A549 (cell line): ENCODE results near the gene MUC5AC. TPM values are rescaled to one million over a fixed set of nuclear protein-coding genes. Genes with fewer than 3 reads are reported as not detected.

Experiments used
- ATAC-seq, 2 experiments: fragments of 200-7000 bp in 1 of 2; fragments of >200 bp in 1 of 2; cut with Nextera tagmentation in 1 of 2; cut with Tn5 transposase in 1 of 2; 3 replicates each; pipeline versions ENCODE4 v1.8.0 to v1.9.1; 2018 to 2020; ENCODE audit warnings: mild to moderate bottlenecking in 1 of 2, moderate library complexity in 1 of 2
- CTCF ChIA-PET: fragments of 300-600 bp; sonication (Branson Sonifier 250); formaldehyde crosslinking; extraction: SDS; loops from one replicate; lab custom pipeline; 2021; ENCODE audit warnings: antibody characterized with exemption, inconsistent platforms; lab: Yijun Ruan, JAX
- POLR2A ChIA-PET: fragments of 350-600 bp; formaldehyde crosslinking; extraction: SDS; loops from one replicate; lab custom pipeline; 2021; ENCODE audit warnings: antibody characterized with exemption, inconsistent platforms; lab: Yijun Ruan, JAX
- DNase-seq, 2 experiments: peaks; one replicate each; pipeline versions ENCODE4 v3.0.0 to v3.0.0-alpha.2; 2011 to 2016; ENCODE audit warnings: low read depth in 1 of 2, low spot score in 1 of 2
- FAIRE-seq: peaks from 2 replicates; lab custom pipeline; 2011; peaks lifted over from hg19 to GRCh38; lab: Jason Lieb, UNC
- H3K27ac ChIP-seq, 2 experiments: fragments of >200 bp; sonication (Bioruptor Twin); formaldehyde crosslinking; 3 replicates each; pipeline ENCODE4 v1.5.1; 2016 to 2017
- H3K4me1 ChIP-seq: fragments of >200 bp; sonication (Bioruptor Twin); formaldehyde crosslinking; 3 replicates; pipeline ENCODE4 v1.6.1; 2016
- H3K4me2 ChIP-seq: fragments of >200 bp; sonication (Bioruptor Twin); formaldehyde crosslinking; 3 replicates; pipeline ENCODE4 v1.6.1; 2016
- H3K4me3 ChIP-seq: fragments of >200 bp; sonication (Bioruptor Twin); formaldehyde crosslinking; 3 replicates; pipeline ENCODE4 v1.5.1; 2016
- H3K9me3 ChIP-seq: fragments of >200 bp; sonication (Bioruptor Twin); formaldehyde crosslinking; 3 replicates; pipeline ENCODE4 v1.6.1; 2016
- BCL3 ChIP-seq: fragments of >200 bp; sonication (Bioruptor Twin); formaldehyde crosslinking; IDR thresholded peaks from 3 replicates; pipeline ENCODE4 v1.6.1; 2016
- BHLHE40 ChIP-seq: IDR thresholded peaks from 2 replicates; pipeline ENCODE4 v1.6.1; 2012; ENCODE audit warnings: low read depth, low read length, inconsistent platforms
- EHF ChIP-seq: fragments of 250-450 bp; sonication (Bioruptor Pico); IDR thresholded peaks from 2 replicates; pipeline ENCODE4 v1.5.0; 2020; ENCODE audit warnings: mild to moderate bottlenecking
- ELK1 ChIP-seq: fragments of 150-350 bp; IDR thresholded peaks from 2 replicates; pipeline ENCODE4 v1.6.1; 2014; ENCODE audit warnings: low read depth, mild to moderate bottlenecking, low read length
- FOSB ChIP-seq: fragments of 250-450 bp; sonication (Bioruptor Pico); IDR thresholded peaks from 2 replicates; pipeline ENCODE4 v1.5.0; 2020; ENCODE audit warnings: mild to moderate bottlenecking, moderate library complexity
- FOSL2 ChIP-seq, 2 experiments: fragments of 450-650 bp in 1 of 2; fragments of >200 bp in 1 of 2; sonication (Bioruptor Twin) in 1 of 2; formaldehyde crosslinking; IDR thresholded peaks; 2 replicates each; pipeline versions ENCODE4 v1.5.0 to v1.6.1; 2016 to 2020; ENCODE audit warnings: mild to moderate bottlenecking in 1 of 2, moderate library complexity in 1 of 2
- HEYL ChIP-seq: fragments of 250-450 bp; sonication (Bioruptor Pico); IDR thresholded peaks from 2 replicates; pipeline ENCODE4 v1.8.0; 2021; ENCODE audit warnings: mild to moderate bottlenecking, moderate library complexity
- HOXA7 ChIP-seq: fragments of 250-450 bp; sonication (Bioruptor Pico); IDR thresholded peaks from 2 replicates; pipeline ENCODE4 v1.5.0; 2020; ENCODE audit warnings: mild to moderate bottlenecking, moderate library complexity
- HOXB13 ChIP-seq: fragments of 250-450 bp; sonication (Bioruptor Pico); IDR thresholded peaks from 2 replicates; pipeline ENCODE4 v1.5.0; 2020; ENCODE audit warnings: low read depth, mild to moderate bottlenecking, moderate library complexity
- HOXB5 ChIP-seq: fragments of 250-450 bp; sonication (Bioruptor Pico); IDR thresholded peaks from 2 replicates; pipeline ENCODE4 v1.5.0; 2020; ENCODE audit warnings: mild to moderate bottlenecking, moderate library complexity
- MAX ChIP-seq: IDR thresholded peaks from 2 replicates; pipeline ENCODE4 v1.6.1; 2012
- MAZ ChIP-seq: fragments of 150-350 bp; IDR thresholded peaks from 2 replicates; pipeline ENCODE4 v1.6.1; 2014; ENCODE audit warnings: antibody characterized with exemption, low read depth, low read length, borderline replicate concordance
- MYC ChIP-seq: IDR thresholded peaks from 2 replicates; pipeline ENCODE4 v1.6.1; 2012; ENCODE audit warnings: mild to moderate bottlenecking, inconsistent platforms, low read length, improper control_type of control experiment, borderline replicate concordance
- PHF8 ChIP-seq: fragments of 200-600 bp; sonication (generic); IDR thresholded peaks from 2 replicates; pipeline ENCODE4 v1.6.1; 2016; ENCODE audit warnings: low read depth, mild to moderate bottlenecking, antibody characterized with exemption, moderate library complexity, borderline replicate concordance
- POLR2A ChIP-seq: IDR thresholded peaks from 2 replicates; pipeline ENCODE4 v1.6.1; 2012; ENCODE audit warnings: mild to moderate bottlenecking, low read length
- RAD21 ChIP-seq, 2 experiments: fragments of >200 bp in 1 of 2; sonication (Bioruptor Twin) in 1 of 2; formaldehyde crosslinking in 1 of 2; IDR thresholded peaks in 1 of 2; conservative IDR thresholded peaks in 1 of 2; 2 replicates in 1 of 2; 3 replicates in 1 of 2; pipeline ENCODE4 v1.6.1; 2012 to 2018; ENCODE audit warnings: inconsistent platforms in 1 of 2
- RARB ChIP-seq: fragments of 250-450 bp; sonication (Bioruptor Pico); IDR thresholded peaks from 2 replicates; pipeline ENCODE4 v1.8.0; 2021; ENCODE audit warnings: mild to moderate bottlenecking, moderate library complexity
- REST ChIP-seq: fragments of 200-600 bp; sonication (generic); IDR thresholded peaks from 2 replicates; pipeline ENCODE4 v1.6.1; 2016; ENCODE audit warnings: antibody characterized with exemption, mild to moderate bottlenecking, moderate library complexity
- SMC3 ChIP-seq: fragments of >200 bp; sonication (Bioruptor Twin); formaldehyde crosslinking; IDR thresholded peaks from 3 replicates; pipeline ENCODE4 v1.6.1; 2018; ENCODE audit warnings: inconsistent platforms
- USF2 ChIP-seq: fragments of 450-650 bp; IDR thresholded peaks from 2 replicates; pipeline ENCODE4 v1.6.1; 2014; ENCODE audit warnings: antibody characterized with exemption
- ZC3H11A ChIP-seq: fragments of 450-650 bp; IDR thresholded peaks from 2 replicates; pipeline ENCODE4 v1.6.1; 2014; ENCODE audit warnings: antibody characterized with exemption, mild to moderate bottlenecking
- ZFP36 ChIP-seq: fragments of 450-650 bp; IDR thresholded peaks from 2 replicates; pipeline ENCODE4 v1.6.1; 2014; ENCODE audit warnings: borderline replicate concordance; ENCODE audit not compliant: partially characterized antibody
- ZSCAN20 ChIP-seq: fragments of 250-450 bp; sonication (Bioruptor Pico); IDR thresholded peaks from 2 replicates; pipeline ENCODE4 v1.8.0; 2022; ENCODE audit warnings: mild to moderate bottlenecking, moderate library complexity
- WGBS: methylation state at CpG from one replicate; pipeline ENCODE4 v1.1.6; 2017; ENCODE audit errors: missing lambda C conversion rate; 5-methylcytosine and 5-hydroxymethylcytosine counted together
- polyA plus RNA-seq, 4 experiments: library from polyadenylated mRNA; depleted of rRNA in 3 of 4; stranded (reverse); fragments of >200 nt; fragmentation: RNase III in 1 of 4; extraction: RNeasy Plus Mini Kit Qiagen cat#74134 plus additional on column Dnase treatment in 1 of 4; gene quantifications; 2 replicates in 3 of 4; 3 replicates in 1 of 4; pipeline ENCODE4 v1.2.3, GENCODE V29; 2011 to 2017

MUC5AC gene
- polyA plus RNA-seq, 2 of the 4 experiments (the other 2 are of a cell fraction): 0.18 to 7.4 TPM

- FAIRE-seq (no peak), ATAC-seq (0 out of 6 replicates have a peak, but pooled peaks of 1 of the 2 experiments have one; percentile 4), DNase-seq (no peak)
- Histone ChIP-seq H3K4me3 (no peak overlapping the region), H3K4me2 (no peak overlapping the region)
- ChIA-PET CTCF (interaction anchor here (1.1 to 4.0 kb wide), 6 partner anchors 10 to 180 kb away, joined by 3 to 14 read pairs (median 4); no protein-coding TSS in a partner anchor), POLR2A (no interaction called here)
- 85% methylated on average over 31 of the region's 45 CpGs for WGBS
- TF ChIP-seq HOXA7 (CRISPR knock-in tag) (no peak), POLR2A (no peak), EHF (CRISPR knock-in tag) (no peak), ZSCAN20 (CRISPR knock-in tag) (no peak), MAZ (no peak), FOSL2 (IDR thresholded peaks at IDR 0.05) (no peak), FOSL2 (CRISPR knock-in tag; IDR thresholded peaks at IDR 0.05) (no peak), BCL3 (no peak), ZC3H11A (no peak), FOSB (CRISPR knock-in tag) (no peak), HEYL (CRISPR knock-in tag) (no peak), SMC3 (no peak), ELK1 (no peak), BHLHE40 (no peak), MAX (no peak), USF2 (no peak), ZFP36 (no peak)
- TF ChIP-seq, all 56 proteins: peak for 0
- H3K27ac ChIP-seq: no peak overlapping the region
- no peaks in the 10 kb centered on the region for H3K9me3 ChIP-seq
- H3K4me1 ChIP-seq: 0 out of 3 replicates have a peak, but pooled peaks cover 8% of the 10 kb centered on the region
These were observed 73.0 kb downstream of the MUC5AC start for GRCh38 chr11:1230456-1231395.

- FAIRE-seq (no peak), ATAC-seq (no peak), DNase-seq (no peak)
- ChIA-PET CTCF (interaction anchor here (0.8 to 4.0 kb wide), 4 partner anchors 29 to 343 kb away, joined by 3 to 14 read pairs (median 4); no protein-coding TSS in a partner anchor), POLR2A (no interaction called here)
- 57% methylated on average over 5 of the region's 22 CpGs for WGBS
- Histone ChIP-seq H3K27ac (no peak overlapping the region; a peak in 1 of 6 replicates), H3K4me1 (0 out of 3 replicates have a peak, but pooled peaks cover 8% of the 10 kb centered on the region), H3K4me3 (no peak overlapping the region), H3K9me3 (no peaks in the 10 kb centered on the region), H3K4me2 (no peak overlapping the region)
- TF ChIP-seq RAD21 (conservative IDR thresholded peaks at IDR 0.05 in 1 of 2, IDR thresholded peaks at IDR 0.05 in 1 of 2): no peak
- TF ChIP-seq MYC: no peak
- no peak for TF ChIP-seq HOXB13 (CRISPR knock-in tag)
- no peak for TF ChIP-seq RARB (CRISPR knock-in tag)
- no peak for TF ChIP-seq ZSCAN20 (CRISPR knock-in tag)
- TF ChIP-seq HOXB5 (CRISPR knock-in tag): no peak
- no peak for TF ChIP-seq REST
- no peak for TF ChIP-seq BHLHE40
- no peak for TF ChIP-seq PHF8
These were observed 73.8 kb downstream of the MUC5AC start for GRCh38 chr11:1231396-1232020.
